Hematopoietic multipotent progenitor cell treated with erythropoietin and hydrocortisone succinate and interleukin-3 and kit ligand, for 15 days (in vitro differentiated cells): ENCODE measurements around the gene WHRN.

Source experiments
- DNase-seq: peaks from one replicate; pipeline ENCODE4 v3.0.0-alpha.2; 2015; ENCODE audit warnings: low spot score

Gene WHRN

GRCh38 chr9:114492991-114493390 lies 12.3 kb downstream of the WHRN start:
- no peak for DNase-seq

DNA sequence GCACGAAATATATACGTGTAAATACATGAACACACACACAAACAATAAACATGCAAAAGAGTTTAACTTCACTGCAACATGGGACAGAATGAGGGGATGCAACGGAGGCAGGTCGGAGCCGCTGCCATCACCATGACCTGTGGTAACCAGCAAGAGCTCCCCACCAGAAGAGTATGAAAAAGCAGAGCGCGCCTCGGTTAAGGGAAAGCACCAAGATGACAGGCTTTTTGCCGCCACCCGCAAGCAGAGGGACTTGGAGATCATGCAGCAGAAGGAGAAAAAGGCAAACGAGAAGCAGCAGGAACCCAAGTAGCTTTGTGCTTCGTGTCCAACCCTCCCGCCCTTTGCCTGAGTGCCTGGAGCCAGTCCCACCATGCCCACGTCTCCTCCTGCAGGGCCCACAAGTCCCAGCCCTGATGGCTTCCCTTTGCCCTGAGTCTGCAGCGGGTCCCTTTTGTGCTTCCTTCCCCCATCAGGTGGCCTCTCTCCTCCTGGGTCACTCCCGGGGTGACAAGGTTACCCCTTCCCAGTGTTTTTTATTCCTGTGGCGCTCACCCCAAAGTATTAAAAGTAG lies 13.8 kb downstream of the WHRN start:
- DNase-seq = no peak

- DNase-seq = no peak
These were observed 15.3 kb downstream of the WHRN start for GRCh38 chr9:114489928-114490327.

- DNase-seq = no peak
These were observed 16.7 kb downstream of the WHRN start for GRCh38 chr9:114488398-114489129.

DNA sequence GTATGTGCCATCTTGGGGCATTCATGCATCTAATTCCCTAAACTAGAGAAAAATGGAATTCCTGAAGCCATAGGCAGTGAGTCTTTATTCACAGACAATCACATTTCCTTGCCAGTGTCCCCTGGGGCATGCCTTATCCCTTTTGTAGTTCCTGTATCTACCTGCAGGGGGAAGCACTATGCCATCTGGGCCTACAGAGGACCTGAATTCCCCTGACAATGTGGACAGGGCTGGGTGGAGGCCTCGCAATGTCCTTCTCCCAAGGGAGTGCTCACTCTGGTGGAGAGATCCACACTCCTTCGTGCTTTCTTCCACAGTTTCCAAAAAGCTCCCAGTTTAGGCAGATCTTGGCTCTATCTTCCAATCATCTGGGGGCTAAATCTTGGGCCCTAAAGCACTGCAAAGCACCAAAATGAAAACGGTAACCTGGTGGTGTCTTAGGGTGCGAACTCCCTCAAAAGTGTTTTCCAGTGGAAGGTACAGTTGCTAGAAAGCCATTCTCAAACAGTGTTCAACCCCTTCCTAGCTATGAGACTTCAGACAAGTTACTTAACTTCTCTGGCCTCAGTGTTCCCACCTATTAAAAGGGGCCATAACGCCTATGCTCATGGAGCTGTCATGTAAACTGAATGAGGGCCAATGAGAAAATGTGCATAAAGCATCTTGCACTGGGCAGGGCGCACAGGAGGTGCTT lies 17.5 kb downstream of the WHRN start:
- peak; percentile 56 for DNase-seq

DNA sequence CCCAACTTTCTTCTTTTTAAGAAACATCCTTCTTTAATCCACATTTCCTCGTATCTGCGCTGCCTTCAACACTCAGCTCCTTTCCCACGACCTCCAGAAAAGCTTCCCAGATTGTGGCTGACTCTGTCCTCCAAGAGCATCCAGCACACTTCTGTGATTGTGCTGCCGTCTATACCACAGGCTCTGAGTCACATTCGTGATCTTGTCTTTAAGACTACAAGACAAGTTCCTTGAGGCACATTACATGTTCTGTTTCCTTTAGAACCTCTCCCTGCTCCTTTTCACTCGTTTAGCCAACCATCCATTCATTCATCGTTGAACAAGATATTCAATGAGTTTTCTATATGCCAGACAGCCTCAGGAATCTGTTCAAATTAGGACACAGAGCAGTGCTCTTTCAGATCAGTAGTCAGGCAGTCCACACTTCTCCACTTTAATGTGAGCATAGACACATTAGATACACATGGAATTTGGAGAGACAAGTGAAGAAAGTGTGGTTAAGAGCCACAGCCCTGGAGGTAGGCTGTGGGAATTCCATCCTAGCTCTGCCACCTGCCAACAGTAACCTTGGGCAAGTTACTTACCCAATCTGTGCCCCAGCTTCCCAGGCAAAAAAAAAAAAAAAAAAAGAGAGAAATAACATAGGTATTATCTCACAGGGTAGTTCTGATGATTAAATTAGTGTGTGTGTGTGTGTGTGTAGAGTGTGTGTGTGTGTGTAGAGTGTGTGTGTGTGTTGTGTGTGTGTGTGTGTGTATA lies 18.9 kb downstream of the WHRN start:
- DNase-seq = no peak

DNA sequence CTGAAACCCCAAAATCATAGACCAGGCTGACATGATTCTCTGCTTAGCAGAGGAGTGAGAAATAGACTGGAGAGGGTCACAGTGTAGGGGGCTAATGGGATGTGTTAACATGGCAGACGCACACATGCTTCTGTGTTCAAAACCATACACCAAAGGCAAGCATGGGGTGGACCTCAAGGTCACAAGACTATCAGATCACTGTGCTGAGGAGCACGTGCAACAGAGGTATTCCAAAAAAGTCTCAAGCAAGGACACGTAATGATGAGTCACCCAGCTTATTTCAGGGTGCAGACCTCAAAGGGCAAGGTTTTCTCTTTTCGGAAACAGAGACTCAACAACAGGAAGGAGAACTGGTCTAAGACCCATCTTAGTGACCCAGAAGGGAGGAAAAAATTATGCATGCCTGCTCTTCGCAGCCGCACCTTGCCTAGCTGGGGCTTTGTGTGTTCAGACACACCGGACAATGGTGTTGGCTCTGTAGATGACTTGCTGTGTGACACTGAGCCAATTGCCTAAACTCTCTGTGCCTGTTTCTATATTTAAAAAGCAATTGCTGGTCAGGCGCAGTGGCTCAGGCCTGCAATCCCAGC lies 20.3 kb downstream of the WHRN start:
- no peak for DNase-seq

GRCh38 chr9:114484215-114484853 lies 20.9 kb downstream of the WHRN start:
- DNase-seq = no peak

GRCh38 chr9:114483499-114483898 lies 21.8 kb downstream of the WHRN start:
- no peak for DNase-seq

- no peak for DNase-seq
These were observed 22.7 kb downstream of the WHRN start for GRCh38 chr9:114482593-114482992.

DNA sequence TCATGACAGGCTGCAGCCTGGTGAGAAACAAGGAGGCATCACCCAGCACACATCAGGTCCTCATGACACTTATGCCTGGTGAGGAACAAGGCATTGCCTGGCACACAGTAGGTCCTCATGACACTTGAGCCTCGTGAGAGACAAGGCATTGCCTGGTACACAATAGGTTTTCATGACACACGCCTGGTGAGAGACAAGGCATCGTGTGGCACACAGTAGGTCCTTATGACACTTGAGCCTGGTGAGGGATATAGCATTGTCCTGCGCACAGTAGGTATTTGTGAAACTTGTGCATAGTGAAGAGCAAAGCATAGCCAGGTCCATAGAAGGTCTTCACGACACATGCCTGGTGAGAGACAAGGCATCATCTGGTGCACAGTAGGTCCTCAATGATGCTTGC lies 23.5 kb downstream of the WHRN start:
- no peak for DNase-seq

DNA sequence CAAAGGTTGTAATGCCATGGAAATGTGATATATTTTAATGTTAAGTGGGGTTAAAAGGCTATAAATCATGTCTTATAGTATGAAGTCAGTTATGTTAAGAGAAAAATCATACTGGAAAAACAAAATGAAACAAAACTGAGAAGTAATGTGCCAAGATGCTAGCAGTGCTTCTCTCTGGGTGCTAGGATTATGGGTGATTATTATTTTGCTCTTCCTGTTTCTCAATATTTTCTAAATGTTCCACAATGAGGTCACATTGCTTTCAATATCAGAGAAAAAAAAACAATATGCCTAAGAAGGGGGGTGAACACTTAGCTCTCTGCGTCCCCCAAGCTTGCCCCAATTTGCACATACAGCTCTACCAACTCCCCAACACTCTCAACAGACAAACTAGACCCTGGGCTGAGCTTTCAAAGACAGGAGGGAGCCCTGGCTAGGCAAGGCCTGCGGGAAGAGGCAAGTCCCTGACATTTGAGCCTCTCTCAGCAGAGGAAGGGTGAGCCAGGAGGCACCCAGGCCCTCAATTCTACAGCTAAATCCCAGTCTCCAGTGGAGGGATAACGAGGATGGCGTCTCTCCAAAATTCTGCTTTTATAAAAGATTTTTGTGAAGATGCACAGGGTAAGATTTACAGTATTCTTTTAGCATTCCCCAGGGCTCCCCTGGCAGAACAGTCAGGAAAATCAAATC lies 24.4 kb downstream of the WHRN start:
- DNase-seq = no peak

DNA sequence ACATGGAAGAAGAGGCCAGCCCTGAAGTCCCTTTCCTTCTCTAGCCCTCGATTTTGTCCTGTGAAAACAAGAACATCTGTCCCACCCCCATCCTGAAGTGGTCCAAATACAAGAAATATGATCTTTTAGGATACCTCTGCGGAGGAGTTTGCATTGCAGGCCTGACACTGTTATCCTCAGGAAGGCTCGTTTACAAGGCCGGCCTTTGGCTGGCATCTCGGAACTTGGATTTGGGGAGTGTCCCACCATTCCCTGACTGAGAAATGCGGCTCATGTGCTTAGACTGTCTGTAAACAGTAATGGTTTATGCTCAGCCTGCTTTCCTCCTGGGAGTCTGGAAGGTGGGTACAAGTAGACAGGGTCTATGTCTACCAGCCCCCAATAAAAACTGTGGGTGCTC lies 26.4 kb downstream of the WHRN start:
- no peak for DNase-seq

GRCh38 chr9:114478459-114478858 lies 26.8 kb downstream of the WHRN start:
- DNase-seq = no peak

DNA sequence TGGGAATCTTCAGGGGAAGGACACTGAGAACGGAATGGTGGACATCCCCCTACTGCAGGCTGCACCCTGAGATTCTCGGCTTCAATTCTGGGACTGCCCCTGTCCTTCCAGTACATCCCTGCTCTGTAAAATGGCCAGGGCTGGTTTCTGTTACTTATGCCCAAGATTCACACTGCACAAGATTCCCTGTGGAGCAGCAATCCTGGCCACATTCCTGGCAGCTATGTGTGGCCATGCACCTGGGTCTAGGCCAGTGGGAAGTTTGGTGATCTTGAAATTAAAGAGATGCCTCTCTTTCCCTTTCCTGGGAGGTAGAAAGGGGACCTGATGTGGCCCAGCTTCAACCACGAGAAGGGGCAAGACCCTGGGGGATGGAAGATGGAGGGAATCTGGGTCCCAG lies 27.6 kb downstream of the WHRN start:
- no peak for DNase-seq

DNA sequence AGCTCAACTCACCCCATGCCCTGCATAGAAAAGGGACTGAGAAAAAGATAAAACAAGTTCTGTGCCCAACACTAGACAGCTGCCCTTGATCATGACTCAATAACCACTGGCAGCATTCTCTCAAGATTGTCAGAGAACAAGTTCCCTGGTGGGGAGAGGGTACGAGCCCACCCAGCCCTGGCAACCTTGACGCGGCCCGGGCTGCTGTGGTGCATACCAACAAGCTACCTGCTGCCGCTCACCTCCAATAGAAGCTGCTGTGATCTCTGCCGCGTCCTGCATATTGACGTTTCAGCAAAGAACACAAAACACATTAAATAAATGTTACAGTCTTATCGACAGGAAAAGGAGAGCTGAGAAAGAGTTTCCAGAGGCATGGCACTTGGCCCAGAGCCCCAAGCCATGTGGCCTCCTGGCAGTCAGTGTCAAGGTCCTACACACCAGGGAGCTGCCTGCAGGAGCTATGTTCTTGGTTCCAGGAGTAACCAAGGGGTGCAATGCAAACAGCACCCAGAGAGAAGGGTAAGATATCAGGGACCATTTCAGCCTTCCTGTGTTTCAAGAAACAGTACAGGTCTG lies 28.3 kb downstream of the WHRN start:
- no peak for DNase-seq

- DNase-seq = no peak
These were observed 29.7 kb downstream of the WHRN start for GRCh38 chr9:114475412-114476135.

- no peak for DNase-seq
These were observed 30.8 kb downstream of the WHRN start for GRCh38 chr9:114474425-114474824.

DNA sequence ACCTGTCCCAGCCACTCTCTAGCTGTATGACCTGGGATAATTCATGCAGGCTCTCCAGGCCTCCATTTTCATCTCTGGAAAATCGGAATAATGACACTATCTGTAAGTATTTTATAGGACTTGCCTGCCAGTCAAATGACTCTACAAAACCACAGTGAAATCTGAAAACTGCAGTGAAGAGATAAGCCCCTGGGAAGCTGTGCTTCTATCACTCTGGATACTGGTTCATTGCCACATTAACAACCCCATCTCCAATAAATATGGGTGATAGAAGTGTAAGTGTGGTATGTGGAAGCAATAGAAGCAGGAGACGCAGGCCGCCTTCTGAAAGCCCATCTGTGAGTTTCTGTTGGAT lies 31.8 kb downstream of the WHRN start:
- DNase-seq = no peak

GRCh38 chr9:114472765-114473446 lies 32.4 kb downstream of the WHRN start:
- no peak for DNase-seq
